PFSK-1 (cell line): ENCODE data around the gene TBC1D16.

Experiments used
- FOXP2 ChIP-seq: optimal IDR thresholded peaks from 2 replicates; pipeline ENCODE3; 2011; ENCODE audit warnings: borderline replicate concordance, control low read depth, inconsistent platforms; ENCODE audit not compliant: insufficient read depth; ENCODE audit errors: extremely low read length, extremely low read depth
- POLR2AphosphoS5 ChIP-seq: IDR thresholded peaks from 2 replicates; pipeline ENCODE4 v1.6.1; 2012; ENCODE audit warnings: low read depth, mild to moderate bottlenecking, control low read depth, low read length, moderate library complexity
- REST ChIP-seq, 2 experiments: IDR thresholded peaks; 2 replicates each; pipeline versions ENCODE4 v1.6.1 to v1.8.0; 2011 to 2012; ENCODE audit warnings: low read depth in 2 of 2, low read length in 2 of 2, control low read depth in 1 of 2, inconsistent platforms in 1 of 2, mild to moderate bottlenecking in 1 of 2, moderate library complexity in 1 of 2; ENCODE audit not compliant: insufficient read depth in 1 of 2
- SIN3A ChIP-seq: IDR thresholded peaks from 2 replicates; pipeline ENCODE4 v1.6.1; 2012; ENCODE audit warnings: mild to moderate bottlenecking, low read length, moderate library complexity, borderline replicate concordance; ENCODE audit not compliant: insufficient read depth
- TAF1 ChIP-seq: IDR thresholded peaks from 2 replicates; pipeline ENCODE4 v1.6.1; 2012; ENCODE audit warnings: low read length, control low read depth, borderline replicate concordance; ENCODE audit not compliant: insufficient read depth

TBC1D16 gene

GRCh38 chr17:79954281-79955166, 81.1 kb downstream of the TBC1D16 start:
- TF ChIP-seq REST (IDR thresholded peaks at IDR 0.05; ENCODE audit: insufficient read depth in 1 of 2, low read depth in 2 of 2, low read length in 2 of 2) (no peak), SIN3A (no peak), TAF1 (no peak), POLR2AphosphoS5 (no peak), FOXP2 (no peak)

- TF ChIP-seq SIN3A: no peak
- no peak for TF ChIP-seq REST (IDR thresholded peaks at IDR 0.05; ENCODE audit: insufficient read depth in 1 of 2, low read depth in 2 of 2, low read length in 2 of 2)
- no peak for TF ChIP-seq TAF1
- TF ChIP-seq POLR2AphosphoS5: no peak
- TF ChIP-seq FOXP2: no peak
Measured at GRCh38 chr17:79953335-79953734, 82.3 kb downstream of the TBC1D16 start.

GRCh38 chr17:79952901-79953300, 82.8 kb downstream of the TBC1D16 start:
- TF ChIP-seq FOXP2 (no peak), SIN3A (no peak), REST (IDR thresholded peaks at IDR 0.05; ENCODE audit: insufficient read depth in 1 of 2, low read depth in 2 of 2, low read length in 2 of 2) (no peak), TAF1 (no peak), POLR2AphosphoS5 (no peak)

GRCh38 chr17:79952265-79952877, 83.3 kb downstream of the TBC1D16 start:
- TF ChIP-seq FOXP2: no peak
- TF ChIP-seq TAF1: no peak
- no peak for TF ChIP-seq POLR2AphosphoS5
- no peak for TF ChIP-seq SIN3A
- TF ChIP-seq REST (IDR thresholded peaks at IDR 0.05; ENCODE audit: insufficient read depth in 1 of 2, low read depth in 2 of 2, low read length in 2 of 2): no peak
